Trophoblast cell (in vitro differentiated cells and primary cell): ENCODE measurements around the gene CST4.

Source experiments
- DNase-seq, 2 donors: peaks; one replicate each; pipeline ENCODE4 v3.0.0-alpha.2; 2016
- H2AFZ ChIP-seq: 2 replicates; pipeline ENCODE4 v1.6.1; 2013; ENCODE audit warnings: low read length, moderate library complexity, mild to moderate bottlenecking; ENCODE audit not compliant: insufficient read depth, poor library complexity
- H2AK5ac ChIP-seq: 2 replicates; pipeline ENCODE4 v1.6.1; 2013; ENCODE audit warnings: mild to moderate bottlenecking, low read length
- H2BK120ac ChIP-seq: 2 replicates; pipeline ENCODE4 v1.6.1; 2013; ENCODE audit warnings: low read length, mild to moderate bottlenecking, moderate library complexity; ENCODE audit not compliant: insufficient read depth, poor library complexity
- H2BK12ac ChIP-seq: 2 replicates; pipeline ENCODE4 v1.6.1; 2013; ENCODE audit warnings: mild to moderate bottlenecking, low read length, moderate library complexity
- H2BK5ac ChIP-seq: 2 replicates; pipeline ENCODE4 v1.6.1; 2013; ENCODE audit warnings: low read length, low read depth, moderate library complexity, mild to moderate bottlenecking; ENCODE audit not compliant: poor library complexity
- H3K14ac ChIP-seq: 2 replicates; pipeline ENCODE4 v1.6.1; 2013; ENCODE audit warnings: mild to moderate bottlenecking, low read length
- H3K18ac ChIP-seq: 2 replicates; pipeline ENCODE4 v1.6.1; 2013; ENCODE audit warnings: mild to moderate bottlenecking, low read length
- H3K23ac ChIP-seq: 2 replicates; pipeline ENCODE4 v1.6.1; 2013; ENCODE audit warnings: low read length
- H3K27ac ChIP-seq: 2 replicates; pipeline ENCODE4 v1.5.1; 2013; ENCODE audit warnings: low read depth, mild to moderate bottlenecking, inconsistent platforms, low read length, moderate library complexity
- H3K27me3 ChIP-seq: 2 replicates; pipeline ENCODE4 v1.6.1; 2013; ENCODE audit warnings: inconsistent platforms, mild to moderate bottlenecking, low read length, moderate library complexity; ENCODE audit not compliant: insufficient read depth
- H3K36me3 ChIP-seq, 2 experiments: 1 replicate in 1 of 2; 2 replicates in 1 of 2; pipeline ENCODE4 v1.6.1; 2013; ENCODE audit warnings: low read length in 2 of 2, mild to moderate bottlenecking in 2 of 2, moderate library complexity in 1 of 2; ENCODE audit not compliant: insufficient read depth in 2 of 2, control insufficient read depth in 1 of 2
- H3K4ac ChIP-seq: 2 replicates; pipeline ENCODE4 v1.6.1; 2013; ENCODE audit warnings: low read depth, mild to moderate bottlenecking, low read length, moderate library complexity
- H3K4me1 ChIP-seq, 2 experiments: 1 replicate in 1 of 2; 2 replicates in 1 of 2; pipeline ENCODE4 v1.6.1; 2013; ENCODE audit warnings: low read length in 2 of 2, mild to moderate bottlenecking in 2 of 2, moderate library complexity in 1 of 2; ENCODE audit not compliant: insufficient read depth in 2 of 2, control insufficient read depth in 1 of 2
- H3K4me2 ChIP-seq: 2 replicates; pipeline ENCODE4 v1.6.1; 2013; ENCODE audit warnings: inconsistent platforms, mild to moderate bottlenecking, low read length, moderate library complexity
- H3K4me3 ChIP-seq: 2 replicates; pipeline ENCODE4 v1.5.1; 2013; ENCODE audit warnings: mild to moderate bottlenecking, low read depth, low read length, inconsistent platforms
- H3K79me1 ChIP-seq: one replicate; pipeline ENCODE4 v1.6.1; 2013; ENCODE audit warnings: low read length
- H3K79me2 ChIP-seq: 2 replicates; pipeline ENCODE4 v1.6.1; 2013; ENCODE audit warnings: low read length, mild to moderate bottlenecking; ENCODE audit not compliant: control insufficient read depth, insufficient read depth, poor library complexity
- H3K9ac ChIP-seq: 2 replicates; pipeline ENCODE4 v1.6.1; 2013; ENCODE audit warnings: mild to moderate bottlenecking, low read length
- H3K9me3 ChIP-seq: 2 replicates; pipeline ENCODE4 v1.6.1; 2013; ENCODE audit warnings: low read depth, mild to moderate bottlenecking, control low read depth, inconsistent platforms, low read length; ENCODE audit not compliant: insufficient read depth
- H4K12ac ChIP-seq: 2 replicates; pipeline ENCODE4 v1.6.1; 2013; ENCODE audit warnings: low read depth, mild to moderate bottlenecking, low read length, moderate library complexity
- H4K8ac ChIP-seq: 2 replicates; pipeline ENCODE4 v1.6.1; 2013; ENCODE audit warnings: low read depth, mild to moderate bottlenecking, low read length, moderate library complexity
- H4K91ac ChIP-seq: one replicate; pipeline ENCODE4 v1.6.1; 2013; ENCODE audit warnings: low read depth, mild to moderate bottlenecking, low read length, moderate library complexity
- WGBS: extraction: QIAGEN DNeasy Blood & Tissue Kit; methylation state at CpG from one replicate; pipeline ENCODE4 v1.1.7; 2013; ENCODE audit warnings: missing lambda C conversion rate; ENCODE audit not compliant: insufficient read length, insufficient coverage; ENCODE audit errors: extremely low coverage; 5-methylcytosine and 5-hydroxymethylcytosine counted together

Gene CST4

GRCh38 chr20:23657202-23657601, 31.6 kb downstream of the CST4 start:
- no peak overlapping the region for H2BK120ac ChIP-seq
- no peaks in the 10 kb centered on the region for H3K79me2 ChIP-seq
- H3K27ac ChIP-seq = no peak overlapping the region
- no peak overlapping the region for H2BK12ac ChIP-seq
- no peak overlapping the region for H3K23ac ChIP-seq
- H3K14ac ChIP-seq = no peak overlapping the region
- H3K36me3 ChIP-seq = no peaks in the 10 kb centered on the region
- no peak overlapping the region for H4K91ac ChIP-seq
- no peak overlapping the region for H2AFZ ChIP-seq
- H3K18ac ChIP-seq = no peak overlapping the region
- H2BK5ac ChIP-seq = no peak overlapping the region
- H3K4ac ChIP-seq = no peak overlapping the region
- H3K4me1 ChIP-seq = no peaks in the 10 kb centered on the region
- H3K9me3 ChIP-seq = no peaks in the 10 kb centered on the region
- H4K12ac ChIP-seq = no peak overlapping the region
- no peak overlapping the region for H3K4me2 ChIP-seq
- H3K9ac ChIP-seq = no peak overlapping the region
- no peaks in the 10 kb centered on the region for H3K79me1 ChIP-seq
- H3K4me3 ChIP-seq = no peak overlapping the region
- H2AK5ac ChIP-seq = no peak overlapping the region
- H4K8ac ChIP-seq = no peak overlapping the region
- DNase-seq = no peak
- no CpG with 5 or more reads among the region's 8 CpGs for WGBS
- no peaks in the 10 kb centered on the region for H3K27me3 ChIP-seq

GRCh38 chr20:23656372-23656771, 32.5 kb downstream of the CST4 start:
- WGBS = no CpG with 5 or more reads among the region's 10 CpGs
- Histone ChIP-seq H3K79me1 (no peaks in the 10 kb centered on the region), H3K4me2 (no peak overlapping the region), H2BK12ac (no peak overlapping the region), H3K23ac (no peak overlapping the region), H3K36me3 (no peaks in the 10 kb centered on the region), H3K14ac (no peak overlapping the region), H4K8ac (no peak overlapping the region), H3K9me3 (no peaks in the 10 kb centered on the region), H3K9ac (no peak overlapping the region), H2AFZ (no peak overlapping the region), H2BK5ac (no peak overlapping the region), H3K27me3 (no peaks in the 10 kb centered on the region), H4K12ac (no peak overlapping the region), H3K4me3 (no peak overlapping the region), H3K79me2 (no peaks in the 10 kb centered on the region), H4K91ac (no peak overlapping the region), H3K4me1 (no peaks in the 10 kb centered on the region), H3K27ac (no peak overlapping the region), H2AK5ac (no peak overlapping the region), H3K18ac (no peak overlapping the region), H3K4ac (no peak overlapping the region), H2BK120ac (no peak overlapping the region)
- no peak for DNase-seq

- H2AFZ ChIP-seq = no peak overlapping the region
- no peak overlapping the region for H4K12ac ChIP-seq
- no peak overlapping the region for H3K4me3 ChIP-seq
- no peak overlapping the region for H3K14ac ChIP-seq
- no peak overlapping the region for H3K9ac ChIP-seq
- H3K27me3 ChIP-seq = no peaks in the 10 kb centered on the region
- H3K4me1 ChIP-seq = no peaks in the 10 kb centered on the region
- no peak overlapping the region for H4K91ac ChIP-seq
- no peaks in the 10 kb centered on the region for H3K9me3 ChIP-seq
- no peak overlapping the region for H2BK120ac ChIP-seq
- no peak overlapping the region for H2BK12ac ChIP-seq
- no CpG with 5 or more reads among the region's 23 CpGs for WGBS
- no peak overlapping the region for H3K4me2 ChIP-seq
- peak in 1 of 2 donors; percentile 25 for DNase-seq
- no peak overlapping the region for H2AK5ac ChIP-seq
- no peak overlapping the region for H3K4ac ChIP-seq
- H3K79me2 ChIP-seq = no peaks in the 10 kb centered on the region
- H3K18ac ChIP-seq = no peak overlapping the region
- no peak overlapping the region for H3K27ac ChIP-seq
- H3K79me1 ChIP-seq = no peaks in the 10 kb centered on the region
- H4K8ac ChIP-seq = no peak overlapping the region
- H3K36me3 ChIP-seq = no peaks in the 10 kb centered on the region
- H3K23ac ChIP-seq = no peak overlapping the region
- no peak overlapping the region for H2BK5ac ChIP-seq
These were observed 33.2 kb downstream of the CST4 start for GRCh38 chr20:23655491-23656211.

- Histone ChIP-seq H4K91ac (no peak overlapping the region), H3K4ac (no peak overlapping the region), H3K27ac (no peak overlapping the region), H3K4me3 (no peak overlapping the region), H2AK5ac (no peak overlapping the region), H3K79me1 (no peaks in the 10 kb centered on the region), H3K4me1 (no peaks in the 10 kb centered on the region), H4K12ac (no peak overlapping the region), H2AFZ (no peak overlapping the region), H3K23ac (no peak overlapping the region), H3K79me2 (no peaks in the 10 kb centered on the region), H3K36me3 (no peaks in the 10 kb centered on the region), H3K18ac (no peak overlapping the region), H3K9me3 (no peaks in the 10 kb centered on the region), H3K9ac (no peak overlapping the region), H3K27me3 (no peaks in the 10 kb centered on the region), H3K14ac (no peak overlapping the region), H4K8ac (no peak overlapping the region), H3K4me2 (no peak overlapping the region), H2BK5ac (no peak overlapping the region), H2BK120ac (no peak overlapping the region), H2BK12ac (no peak overlapping the region)
- no peak for DNase-seq
- no CpG with 5 or more reads among the region's 4 CpGs for WGBS
These were observed 34.1 kb downstream of the CST4 start for GRCh38 chr20:23654717-23655116.
